K562 (cell line): ENCODE results near the gene FRAT2. TPM values are rescaled to one million over a fixed set of nuclear protein-coding genes. Genes with fewer than 3 reads are reported as not detected.

ENCODE experiments used
- ARID2 ChIP-seq: fragments of 450-650 bp; IDR thresholded peaks from 2 replicates; pipeline ENCODE4 v1.6.1; 2017; ENCODE audit warnings: antibody characterized with exemption, mild to moderate bottlenecking
- CREM ChIP-seq: IDR thresholded peaks from 2 replicates; pipeline ENCODE4 v1.6.1; 2014; ENCODE audit warnings: antibody characterized with exemption, low read depth
- EGR1 ChIP-seq: fragments of 450-650 bp; conservative IDR thresholded peaks from 2 replicates; pipeline ENCODE4 v1.6.1; 2017; ENCODE audit warnings: mild to moderate bottlenecking
- ETS1 ChIP-seq: conservative IDR thresholded peaks from 2 replicates; pipeline ENCODE4 v1.6.1; 2011; ENCODE audit warnings: low read depth, mild to moderate bottlenecking, low read length; ENCODE audit not compliant: control insufficient read depth
- GABPA ChIP-seq: fragments of 200-800 bp; sonication (Bioruptor generic); conservative IDR thresholded peaks from 2 replicates; pipeline ENCODE4 v1.6.1; 2016; ENCODE audit warnings: low read depth, missing genetic modification characterization, missing compliant biosample characterization
- HNRNPL ChIP-seq: fragments of 200-400 bp; formaldehyde crosslinking; IDR thresholded peaks from 2 replicates; pipeline ENCODE4 v1.6.1; 2017; ENCODE audit warnings: low read depth, mild to moderate bottlenecking, low read length
- HOMEZ ChIP-seq: fragments of 250-450 bp; sonication (Bioruptor Pico); IDR thresholded peaks from 2 replicates; pipeline ENCODE4 v1.4.0; 2020; ENCODE audit warnings: mild to moderate bottlenecking, moderate library complexity
- PCBP1 ChIP-seq: fragments of 200-400 bp; formaldehyde crosslinking; IDR thresholded peaks from 2 replicates; pipeline ENCODE4 v1.6.1; 2018; ENCODE audit warnings: mild to moderate bottlenecking, low read depth, low read length; ENCODE audit not compliant: poor library complexity, severe bottlenecking
- SP1 ChIP-seq: sonication (generic); formaldehyde crosslinking; IDR thresholded peaks from 2 replicates; pipeline ENCODE4 v1.8.1; 2022; ENCODE audit warnings: mild to moderate bottlenecking, missing genetic modification reagents
- TCF7 ChIP-seq: sonication (generic); IDR thresholded peaks from 2 replicates; pipeline ENCODE4 v1.6.1; 2016; ENCODE audit warnings: antibody characterized with exemption, borderline replicate concordance
- polyA plus RNA-seq, 8 experiments: library from polyadenylated mRNA; depleted of rRNA in 4 of 8; stranded (reverse) in 5 of 8; unstranded in 3 of 8; fragments of >200 nt; fragmentation: Nextera tagmentation in 2 of 8; fragmentation: Illumina TruSeq in 1 of 8; extraction: Ambion mirVana in 2 of 8; extraction: Trizol in 1 of 8; gene quantifications; 2 replicates each; pipeline versions ENCODE4 v1.2.1 to v1.2.3, GENCODE V29; 2011 to 2014; ENCODE audit warnings: inconsistent platforms in 1 of 8, missing spikeins in 1 of 8
- total RNA-seq, 7 experiments: library from RNA; depleted of rRNA in 6 of 7; stranded (reverse); fragments of >200 nt in 6 of 7; fragmentation: Illumina TruSeq in 2 of 7; extraction: Trizol in 2 of 7; gene quantifications; 2 replicates each; pipeline versions ENCODE4 v1.2.1 to v1.2.3, GENCODE V29; 2011 to 2021; ENCODE audit warnings: low replicate concordance in 1 of 7

FRAT2 gene
- total and polyA plus RNA-seq, 9 of the 15 experiments (the other 6 are each of a cell fraction or from before 2014, with no cell fraction given): 4.3 to 31.7 (median 19.5) TPM

GRCh38 chr10:97334370-97335175 lies at the start of gene FRAT2 (continued):
- TF ChIP-seq EGR1 (peak; percentile 80), PCBP1 (peak; percentile 87), GABPA (tag) (0 out of 2 replicates have a peak, but pooled peaks have one; percentile 12), HNRNPL (peak; percentile 51; the same call in 1 of the 2 replicates), TCF7 (no peak), ARID2 (no peak), SP1 (CRISPR knock-in tag) (peak; percentile 83), ETS1 (no peak), CREM (peak; percentile 84), HOMEZ (CRISPR knock-in tag) (no peak)
